OCI-LY1 (cell line): ENCODE measurements around the gene ELAVL3.

ENCODE experiments used
- H2AFZ ChIP-seq: fragments of 200-600 bp; sonication (generic), shearing (Covaris generic); 2 replicates; pipeline ENCODE4 v1.6.0; 2014; ENCODE audit warnings: antibody characterized with exemption, mild to moderate bottlenecking, low read length
- H3F3A ChIP-seq: fragments of 200-600 bp; sonication (generic), shearing (Covaris generic); 2 replicates; pipeline ENCODE4 v1.6.0; 2014; ENCODE audit warnings: mild to moderate bottlenecking, antibody characterized with exemption, low read length, moderate library complexity; ENCODE audit not compliant: insufficient read depth
- H3K27ac ChIP-seq: fragments of 200-600 bp; sonication (generic); 2 replicates; pipeline ENCODE4 v1.5.1; 2014; ENCODE audit warnings: low read length, mixed run types, mild to moderate bottlenecking, low read depth; ENCODE audit not compliant: poor library complexity, severe bottlenecking
- H3K27me3 ChIP-seq: fragments of 200-600 bp; sonication (generic); 2 replicates; pipeline ENCODE4 v1.6.0; 2014; ENCODE audit warnings: antibody characterized with exemption, mild to moderate bottlenecking, low read length, moderate library complexity; ENCODE audit not compliant: insufficient read depth
- H3K36me3 ChIP-seq: fragments of 200-600 bp; sonication (generic); 2 replicates; pipeline ENCODE4 v1.6.1; 2014; ENCODE audit warnings: mild to moderate bottlenecking, antibody characterized with exemption, low read length, moderate library complexity, mixed read lengths; ENCODE audit not compliant: insufficient read depth
- H3K4me1 ChIP-seq: fragments of 200-600 bp; sonication (generic); 2 replicates; pipeline ENCODE4 v1.5.1; 2014; ENCODE audit warnings: mild to moderate bottlenecking, low read length, moderate library complexity; ENCODE audit not compliant: insufficient read depth, severe bottlenecking
- H3K4me2 ChIP-seq: fragments of 200-600 bp; sonication (generic), shearing (Covaris generic); 2 replicates; pipeline ENCODE4 v1.6.1; 2014; ENCODE audit warnings: low read length
- H3K4me3 ChIP-seq: fragments of 200-600 bp; sonication (generic); 2 replicates; pipeline ENCODE4 v1.5.1; 2014; ENCODE audit warnings: low read length, low read depth, mild to moderate bottlenecking, mixed read lengths; ENCODE audit not compliant: poor library complexity, severe bottlenecking
- H3K79me2 ChIP-seq: fragments of 200-600 bp; shearing (Covaris generic); 2 replicates; pipeline ENCODE4 v1.6.1; 2016; ENCODE audit warnings: mixed run types, low read length, mixed read lengths; ENCODE audit not compliant: insufficient read depth
- H3K9ac ChIP-seq: fragments of 200-600 bp; sonication (generic), shearing (Covaris generic); 2 replicates; pipeline ENCODE4 v1.6.1; 2014; ENCODE audit warnings: mild to moderate bottlenecking, low read length, mixed read lengths
- H3K9me2 ChIP-seq: fragments of 200-600 bp; sonication (generic), shearing (Covaris generic); 2 replicates; pipeline ENCODE4 v1.6.1; 2014; ENCODE audit warnings: low read depth, mild to moderate bottlenecking, low read length, mixed read lengths
- H3K9me3 ChIP-seq: fragments of 200-600 bp; shearing (Covaris generic); 2 replicates; pipeline ENCODE4 v1.6.1; 2014; ENCODE audit warnings: low read length, mixed read lengths
- H4K20me1 ChIP-seq: fragments of 200-600 bp; sonication (generic), shearing (Covaris generic); 2 replicates; pipeline ENCODE4 v1.6.0; 2016; ENCODE audit warnings: mild to moderate bottlenecking, low read length; ENCODE audit not compliant: insufficient read depth
- CTCF ChIP-seq: fragments of 200-600 bp; sonication (generic), shearing (Covaris generic); IDR thresholded peaks from 2 replicates; pipeline ENCODE4 v1.5.1; 2017; ENCODE audit warnings: mild to moderate bottlenecking, antibody characterized with exemption, low read length, moderate library complexity, mixed read lengths
- EZH2 ChIP-seq: fragments of 200-600 bp; sonication (generic), shearing (Covaris generic); IDR thresholded peaks from 2 replicates; pipeline ENCODE4 v1.8.0; 2017; ENCODE audit warnings: borderline replicate concordance, mixed run types, mild to moderate bottlenecking, antibody characterized with exemption, low read length, moderate library complexity, mixed read lengths

Gene ELAVL3

GRCh38 chr19:11451327-11451870 is 29.4 kb downstream of the ELAVL3 start:
- Histone ChIP-seq H3K79me2 (no peaks in the 10 kb centered on the region), H2AFZ (no peak overlapping the region), H3K27ac (no peak overlapping the region), H3K27me3 (no peaks in the 10 kb centered on the region), H3K9me2 (no peaks in the 10 kb centered on the region), H3K36me3 (peaks cover 38% of the 10 kb centered on the region), H3K9ac (no peak overlapping the region), H3K9me3 (no peaks in the 10 kb centered on the region), H3K4me1 (peaks cover 14% of the 10 kb centered on the region), H3K4me3 (no peak overlapping the region), H3K4me2 (no peak overlapping the region), H4K20me1 (no peaks in the 10 kb centered on the region), H3F3A (no peaks in the 10 kb centered on the region)
- no peak for TF ChIP-seq EZH2
- no peak for TF ChIP-seq CTCF

GRCh38 chr19:11450570-11451326 is 30.1 kb downstream of the ELAVL3 start:
- peaks cover 44% of the 10 kb centered on the region for H3K36me3 ChIP-seq
- H3K4me1 ChIP-seq = peaks cover 14% of the 10 kb centered on the region
- H4K20me1 ChIP-seq = no peaks in the 10 kb centered on the region
- H3K27me3 ChIP-seq = no peaks in the 10 kb centered on the region
- H3F3A ChIP-seq = no peaks in the 10 kb centered on the region
- H3K79me2 ChIP-seq = no peaks in the 10 kb centered on the region
- H3K4me2 ChIP-seq = no peak overlapping the region
- no peak overlapping the region for H3K4me3 ChIP-seq
- no peak overlapping the region for H3K27ac ChIP-seq
- no peak overlapping the region for H3K9ac ChIP-seq
- no peak overlapping the region for H2AFZ ChIP-seq
- TF ChIP-seq CTCF (no peak), EZH2 (no peak)
- no peaks in the 10 kb centered on the region for H3K9me2 ChIP-seq
- no peaks in the 10 kb centered on the region for H3K9me3 ChIP-seq

GRCh38 chr19:11448923-11449554 is 31.8 kb downstream of the ELAVL3 start:
- Histone ChIP-seq H3K27me3 (no peaks in the 10 kb centered on the region), H3K9ac (no peak overlapping the region), H2AFZ (no peak overlapping the region), H3K4me3 (no peak overlapping the region), H3K4me1 (peaks cover 14% of the 10 kb centered on the region), H3K79me2 (no peaks in the 10 kb centered on the region), H3K4me2 (no peak overlapping the region), H3F3A (no peaks in the 10 kb centered on the region), H3K9me3 (no peaks in the 10 kb centered on the region), H3K27ac (no peak overlapping the region), H3K9me2 (no peaks in the 10 kb centered on the region), H3K36me3 (peaks cover 61% of the 10 kb centered on the region), H4K20me1 (no peaks in the 10 kb centered on the region)
- TF ChIP-seq CTCF = no peak
- TF ChIP-seq EZH2 = no peak
